Caco-2 (cell line): ENCODE measurements around the gene ZMYM3. TPM values are rescaled to one million over a fixed set of nuclear protein-coding genes. Genes with fewer than 3 reads are reported as not detected.

Experiments
- BruUV-seq: library from RNA; stranded (reverse); fragments of 400-500 nt; replicated peaks from 2 replicates; lab custom pipeline; 2021; lab: Mats Ljungman, UMichigan
- CTCF ChIA-PET: fragments of 300-600 bp; sonication (Branson Sonifier 250); formaldehyde crosslinking; loops from one replicate; lab custom pipeline; 2022; ENCODE audit warnings: antibody characterized with exemption; lab: Charles Lee
- POLR2A ChIA-PET: fragments of 300-600 bp; sonication (Branson Sonifier 250); formaldehyde crosslinking; loops from one replicate; lab custom pipeline; 2022; ENCODE audit warnings: antibody characterized with exemption; lab: Charles Lee
- DNase-seq, 2 experiments: peaks; one replicate each; pipeline versions ENCODE4 v3.0.0 to v3.0.0-alpha.2; 2020 to 2022
- H3K27me3 ChIP-seq: replicated peaks from 2 replicates; pipeline ENCODE4 v1.6.0; 2011; ENCODE audit warnings: low read length; ENCODE audit not compliant: control insufficient read depth, insufficient read depth
- H3K36me3 ChIP-seq: 2 replicates; pipeline ENCODE4 v1.5.1; 2011; ENCODE audit warnings: low read length; ENCODE audit not compliant: control insufficient read depth, insufficient read depth
- H3K4me1 ChIP-seq: fragments of 250-450 bp; sonication (Bioruptor Pico); 2 replicates; pipeline ENCODE4 v1.5.1; 2020; ENCODE audit warnings: mild to moderate bottlenecking
- H3K4me3 ChIP-seq: 2 replicates; pipeline ENCODE4 v1.5.1; 2011; ENCODE audit warnings: low read depth, mild to moderate bottlenecking, control low read depth, low read length
- H3K9me3 ChIP-seq: fragments of 250-450 bp; sonication (Bioruptor Pico); 2 replicates; pipeline ENCODE4 v1.5.1; 2020; ENCODE audit warnings: mild to moderate bottlenecking, moderate library complexity
- H3K27ac Mint-ChIP-seq: one replicate; pipeline ENCODE4 v1.8.0; 2022; ENCODE audit warnings: mixed read lengths; ENCODE audit not compliant: unreplicated experiment
- H3K27me3 Mint-ChIP-seq: one replicate; pipeline ENCODE4 v1.8.0; 2022; ENCODE audit warnings: mixed read lengths; ENCODE audit not compliant: insufficient read depth, unreplicated experiment
- H3K36me3 Mint-ChIP-seq: one replicate; pipeline ENCODE4 v1.8.0; 2022; ENCODE audit warnings: mild to moderate bottlenecking, mixed read lengths; ENCODE audit not compliant: insufficient read depth, unreplicated experiment
- H3K4me1 Mint-ChIP-seq: one replicate; pipeline ENCODE4 v1.8.0; 2022; ENCODE audit warnings: low read depth, mixed read lengths; ENCODE audit not compliant: unreplicated experiment
- H3K4me3 Mint-ChIP-seq: one replicate; pipeline ENCODE4 v1.8.0; 2022; ENCODE audit warnings: mild to moderate bottlenecking, moderate library complexity, mixed read lengths; ENCODE audit not compliant: unreplicated experiment
- H3K9me3 Mint-ChIP-seq: one replicate; pipeline ENCODE4 v1.8.0; 2022; ENCODE audit warnings: mixed read lengths; ENCODE audit not compliant: unreplicated experiment
- intact Hi-C: fragments of 100-400 bp; cut with micrococcal nuclease; formaldehyde crosslinking; loops from one replicate; pipeline ENCODE4 v1.10.0; 2022; ENCODE audit not compliant: unreplicated experiment
- total RNA-seq: library from RNA; stranded (reverse); gene quantifications from 2 replicates; pipeline ENCODE4 v1.2.3, GENCODE V29; 2022
- TF ChIP-seq, protein P1 (sequence below), 2 experiments: fragments of 200-600 bp in 1 of 2; IDR thresholded peaks; 1 replicate in 1 of 2; 2 replicates in 1 of 2; pipeline versions ENCODE4 v1.5.1 to v1.8.0; 2011 to 2022; ENCODE audit warnings: antibody characterized with exemption in 1 of 2, control low read depth in 1 of 2, inconsistent platforms in 1 of 2, low read depth in 1 of 2, low read length in 1 of 2, mild to moderate bottlenecking in 1 of 2, moderate library complexity in 1 of 2; ENCODE audit not compliant: insufficient read depth in 1 of 2, severe bottlenecking in 1 of 2, unreplicated experiment in 1 of 2

Gene ZMYM3
- total RNA-seq, 1 experiment from 2014 or later, result 55.1 TPM

DNA sequence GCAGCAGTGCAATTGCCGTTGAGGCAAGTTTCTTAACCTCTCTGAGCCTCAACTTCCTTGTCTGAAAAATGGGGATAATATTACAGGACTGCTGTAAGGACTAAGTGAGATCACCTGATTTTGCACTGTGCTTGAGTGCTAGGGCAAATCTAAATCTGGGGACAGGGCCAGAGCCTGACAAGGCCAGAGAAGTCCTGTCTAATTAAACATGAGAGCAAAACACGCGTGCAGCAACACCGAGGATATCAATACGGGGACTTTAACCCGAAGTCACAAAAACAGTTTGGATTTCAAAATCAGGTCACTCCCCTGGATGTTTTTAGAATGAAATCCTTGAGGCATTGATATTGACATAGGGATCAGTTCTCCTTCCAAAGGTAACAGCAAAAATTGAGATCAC lies 36.6 kb downstream of the ZMYM3 start:
- peaks cover 22% of the 10 kb centered on the region for H3K4me1 ChIP-seq
- peak in 1 of 2 experiments; percentile 31 for DNase-seq
- Mint-ChIP-seq H3K9me3 (no peaks in the 10 kb centered on the region), H3K27ac (peak overlapping the region; percentile 73), H3K36me3 (peaks cover 14% of the 10 kb centered on the region), H3K4me1 (peaks cover 37% of the 10 kb centered on the region), H3K4me3 (peak overlapping the region; percentile 65), H3K27me3 (no peaks in the 10 kb centered on the region)
- no peaks in the 10 kb centered on the region for H3K27me3 ChIP-seq
- peak overlapping the region; percentile 32 for H3K4me3 ChIP-seq
- BruUV-seq, result no TSS peak
- intact Hi-C loops, result loop anchor here (1.0 to 10.0 kb wide), 2 partner anchors 33 to 68 kb away; partner anchors contain the start of gene NONO
- POLR2A ChIA-PET, result interaction anchor here (0.6 to 1.7 kb wide), 3 partner anchors 36 to 149 kb away, joined by 3 to 8 read pairs (median 5); partner anchors contain the start of genes NONO and TAF1
- no peaks in the 10 kb centered on the region for H3K9me3 ChIP-seq
- TF ChIP-seq, protein P1, sequence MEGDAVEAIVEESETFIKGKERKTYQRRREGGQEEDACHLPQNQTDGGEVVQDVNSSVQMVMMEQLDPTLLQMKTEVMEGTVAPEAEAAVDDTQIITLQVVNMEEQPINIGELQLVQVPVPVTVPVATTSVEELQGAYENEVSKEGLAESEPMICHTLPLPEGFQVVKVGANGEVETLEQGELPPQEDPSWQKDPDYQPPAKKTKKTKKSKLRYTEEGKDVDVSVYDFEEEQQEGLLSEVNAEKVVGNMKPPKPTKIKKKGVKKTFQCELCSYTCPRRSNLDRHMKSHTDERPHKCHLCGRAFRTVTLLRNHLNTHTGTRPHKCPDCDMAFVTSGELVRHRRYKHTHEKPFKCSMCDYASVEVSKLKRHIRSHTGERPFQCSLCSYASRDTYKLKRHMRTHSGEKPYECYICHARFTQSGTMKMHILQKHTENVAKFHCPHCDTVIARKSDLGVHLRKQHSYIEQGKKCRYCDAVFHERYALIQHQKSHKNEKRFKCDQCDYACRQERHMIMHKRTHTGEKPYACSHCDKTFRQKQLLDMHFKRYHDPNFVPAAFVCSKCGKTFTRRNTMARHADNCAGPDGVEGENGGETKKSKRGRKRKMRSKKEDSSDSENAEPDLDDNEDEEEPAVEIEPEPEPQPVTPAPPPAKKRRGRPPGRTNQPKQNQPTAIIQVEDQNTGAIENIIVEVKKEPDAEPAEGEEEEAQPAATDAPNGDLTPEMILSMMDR (IDR thresholded peaks at IDR 0.05; ENCODE audit: insufficient read depth in 1 of 2, low read depth in 1 of 2, low read length in 1 of 2, severe bottlenecking in 1 of 2, unreplicated experiment in 1 of 2), result no peak
- H3K36me3 ChIP-seq, result no peaks in the 10 kb centered on the region
- CTCF ChIA-PET, result interaction anchor here (0.7 kb wide), 1 partner anchor 286 kb away, joined by 7 read pairs; no protein-coding TSS in a partner anchor

DNA sequence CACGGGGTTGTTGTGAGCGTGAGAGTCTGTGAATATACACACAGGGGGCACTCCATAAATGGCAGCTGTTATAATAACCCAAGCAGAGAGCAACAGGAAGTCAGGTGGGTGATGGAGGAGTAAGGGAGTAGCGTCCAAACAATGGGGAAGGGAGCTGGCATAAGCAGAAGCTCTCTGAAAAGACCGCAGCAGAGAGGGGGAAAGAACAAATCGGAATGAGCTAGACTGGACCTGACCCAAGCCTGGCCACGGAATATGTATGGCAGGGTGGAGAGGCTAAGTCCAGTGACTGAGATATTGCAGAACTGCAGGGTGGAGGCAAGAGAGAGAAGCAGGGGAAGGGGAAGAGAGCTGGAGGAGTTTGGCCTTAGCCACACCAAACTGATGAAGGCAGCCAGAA lies 37.5 kb downstream of the ZMYM3 start:
- peak overlapping the region; percentile 32 for H3K4me3 ChIP-seq
- H3K4me1 ChIP-seq, result peaks cover 24% of the 10 kb centered on the region
- H3K36me3 Mint-ChIP-seq, result peaks cover 14% of the 10 kb centered on the region
- H3K4me1 Mint-ChIP-seq, result peaks cover 40% of the 10 kb centered on the region
- TF ChIP-seq, protein P1 (IDR thresholded peaks at IDR 0.05; ENCODE audit: insufficient read depth in 1 of 2, low read depth in 1 of 2, low read length in 1 of 2, severe bottlenecking in 1 of 2, unreplicated experiment in 1 of 2), result no peak
- no peak for DNase-seq
- no peaks in the 10 kb centered on the region for H3K27me3 ChIP-seq
- H3K36me3 ChIP-seq, result no peaks in the 10 kb centered on the region
- no TSS peak for BruUV-seq
- CTCF ChIA-PET, result no interaction called here
- no peaks in the 10 kb centered on the region for H3K9me3 Mint-ChIP-seq
- H3K4me3 Mint-ChIP-seq, result peak overlapping the region; percentile 65
- H3K27me3 Mint-ChIP-seq, result no peaks in the 10 kb centered on the region
- intact Hi-C loops, result loop anchor here (10.0 kb wide), 1 partner anchor 68 kb away; the partner anchor contains the start of gene NONO
- POLR2A ChIA-PET, result interaction anchor here (0.6 to 1.7 kb wide), 3 partner anchors 35 to 239 kb away, joined by 3 to 8 read pairs (median 5); no protein-coding TSS in a partner anchor
- peak overlapping the region; percentile 73 for H3K27ac Mint-ChIP-seq
- no peaks in the 10 kb centered on the region for H3K9me3 ChIP-seq

DNA sequence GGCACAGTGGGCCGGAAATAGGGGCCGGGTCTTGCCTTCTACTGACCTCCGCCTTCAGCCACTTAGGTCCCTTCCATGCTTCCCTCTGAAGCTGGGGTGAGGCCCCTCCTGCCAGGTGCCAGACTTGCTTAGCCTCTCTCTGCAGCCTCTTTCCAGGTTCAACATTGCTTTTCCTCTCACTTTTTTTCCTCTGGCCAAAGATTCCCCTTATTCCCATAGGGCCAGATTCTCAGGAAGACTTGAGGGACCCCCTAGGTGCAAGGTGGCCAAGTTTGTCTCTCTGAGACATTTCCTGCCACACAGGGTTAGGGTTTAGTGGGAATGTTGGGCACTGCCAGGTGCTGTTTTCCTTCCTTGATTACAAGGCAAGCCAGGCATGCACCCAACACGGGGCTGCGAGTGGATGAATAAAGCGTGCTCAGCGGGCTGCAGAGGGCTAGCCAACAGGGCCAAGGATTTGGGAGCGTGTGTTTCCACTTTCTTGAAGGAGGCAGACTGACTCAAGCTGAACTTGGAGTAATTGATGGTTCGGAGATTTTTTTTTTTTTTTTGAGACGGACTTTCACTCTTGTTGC lies 38.5 kb downstream of the ZMYM3 start:
- intact Hi-C loops, result loop anchor here (10.0 kb wide), 1 partner anchor 69 kb away; the partner anchor contains the start of gene NONO
- CTCF ChIA-PET, result interaction anchor here (0.5 to 0.6 kb wide), 2 partner anchors 68 to 158 kb away, joined by 4 to 5 read pairs; partner anchors contain the start of gene NONO
- H3K36me3 Mint-ChIP-seq, result peaks cover 14% of the 10 kb centered on the region
- H3K36me3 ChIP-seq, result no peaks in the 10 kb centered on the region
- peaks cover 40% of the 10 kb centered on the region for H3K4me1 Mint-ChIP-seq
- peak overlapping the region; percentile 52 for H3K4me3 ChIP-seq
- TF ChIP-seq, protein P1 (IDR thresholded peaks at IDR 0.05; ENCODE audit: insufficient read depth in 1 of 2, low read depth in 1 of 2, low read length in 1 of 2, severe bottlenecking in 1 of 2, unreplicated experiment in 1 of 2), result no peak
- POLR2A ChIA-PET, result interaction anchor here (0.5 kb wide), 1 partner anchor 215 kb away, joined by 3 read pairs; no protein-coding TSS in a partner anchor
- peaks cover 24% of the 10 kb centered on the region for H3K4me1 ChIP-seq
- no peaks in the 10 kb centered on the region for H3K27me3 ChIP-seq
- no peaks in the 10 kb centered on the region for H3K27me3 Mint-ChIP-seq
- peak overlapping the region; percentile 79 for H3K4me3 Mint-ChIP-seq
- TSS peak; percentile 55 for BruUV-seq
- no peaks in the 10 kb centered on the region for H3K9me3 Mint-ChIP-seq
- DNase-seq, result no peak
- no peaks in the 10 kb centered on the region for H3K9me3 ChIP-seq
- peak overlapping the region; percentile 73 for H3K27ac Mint-ChIP-seq
